Keratinocyte (primary cell): ENCODE measurements around the gene CUEDC1. TPM values are rescaled to one million over a fixed set of nuclear protein-coding genes. Genes with fewer than 3 reads are reported as not detected.

Experiments
- DNase-seq: peaks from one replicate; pipeline ENCODE4 v3.0.0-alpha.2; 2011; ENCODE audit warnings: low read depth, missing footprints, low spot score
- FAIRE-seq: peaks from 2 replicates; lab custom pipeline; 2011; peaks lifted over from hg19 to GRCh38; lab: Jason Lieb, UNC
- H2AFZ ChIP-seq: 2 replicates; pipeline ENCODE4 v1.6.0; 2012; ENCODE audit warnings: low read length, control low read depth, inconsistent platforms; ENCODE audit not compliant: control insufficient read depth
- H3K27ac ChIP-seq: 2 replicates; pipeline ENCODE4 v1.5.1; 2011; ENCODE audit warnings: low read length; ENCODE audit not compliant: control insufficient read depth, insufficient read depth
- H3K27me3 ChIP-seq: 3 replicates; pipeline ENCODE4 v1.6.0; 2011; ENCODE audit warnings: low read length; ENCODE audit not compliant: control insufficient read depth, insufficient read depth; ENCODE audit errors: extremely low read depth
- H3K36me3 ChIP-seq, 2 experiments: 2 replicates in 1 of 2; 3 replicates in 1 of 2; pipeline ENCODE4 v1.5.1; 2011; ENCODE audit warnings: low read length in 2 of 2, mild to moderate bottlenecking in 1 of 2; ENCODE audit not compliant: control insufficient read depth in 2 of 2, insufficient read depth in 2 of 2; ENCODE audit errors: extremely low read depth in 1 of 2
- H3K4me1 ChIP-seq: 3 replicates; pipeline ENCODE4 v1.5.1; 2011; ENCODE audit warnings: low read length; ENCODE audit not compliant: control insufficient read depth, insufficient read depth; ENCODE audit errors: extremely low read depth
- H3K4me2 ChIP-seq: 3 replicates; pipeline ENCODE4 v1.6.0; 2011; ENCODE audit warnings: low read depth, low read length; ENCODE audit not compliant: control insufficient read depth, insufficient read depth; ENCODE audit errors: extremely low read depth
- H3K4me3 ChIP-seq, 3 experiments: fragments of 200-600 bp in 1 of 3; sonication (generic) in 1 of 3; 2 replicates in 2 of 3; 3 replicates in 1 of 3; pipeline ENCODE4 v1.5.1; 2011 to 2016; ENCODE audit warnings: low read length in 3 of 3, mild to moderate bottlenecking in 3 of 3, control low read depth in 2 of 3, inconsistent platforms in 1 of 3, low read depth in 1 of 3, mixed read lengths in 1 of 3, mixed run types in 1 of 3, moderate library complexity in 1 of 3; ENCODE audit not compliant: control insufficient read depth in 2 of 3, insufficient read depth in 2 of 3; ENCODE audit errors: extremely low read depth in 1 of 3
- H3K79me2 ChIP-seq: 2 replicates; pipeline ENCODE4 v1.6.0; 2012; ENCODE audit warnings: low read length; ENCODE audit not compliant: control insufficient read depth, insufficient read depth
- H3K9ac ChIP-seq: 3 replicates; pipeline ENCODE4 v1.6.0; 2011; ENCODE audit warnings: low read length; ENCODE audit not compliant: control insufficient read depth, insufficient read depth; ENCODE audit errors: extremely low read depth
- H3K9me1 ChIP-seq: 3 replicates; pipeline ENCODE4 v1.6.0; 2011; ENCODE audit warnings: low read length; ENCODE audit not compliant: control insufficient read depth, insufficient read depth; ENCODE audit errors: extremely low read depth
- H3K9me3 ChIP-seq: 2 replicates; pipeline ENCODE4 v1.5.1; 2012; ENCODE audit warnings: low read depth, low read length; ENCODE audit not compliant: control insufficient read depth
- H4K20me1 ChIP-seq: 3 replicates; pipeline ENCODE4 v1.6.0; 2011; ENCODE audit warnings: low read length; ENCODE audit not compliant: control insufficient read depth, insufficient read depth; ENCODE audit errors: extremely low read depth
- CTCF ChIP-seq, 3 experiments: IDR thresholded peaks in 1 of 3; conservative IDR thresholded peaks in 1 of 3; optimal IDR thresholded peaks in 1 of 3; 2 replicates in 2 of 3; 3 replicates in 1 of 3; pipeline versions ENCODE3 to v1.5.1; 2011; ENCODE audit warnings: low read length in 3 of 3, mild to moderate bottlenecking in 3 of 3, moderate library complexity in 2 of 3, control low read depth in 1 of 3, inconsistent platforms in 1 of 3; ENCODE audit not compliant: insufficient read depth in 2 of 3; ENCODE audit errors: extremely low read depth in 1 of 3
- EZH2 ChIP-seq: IDR thresholded peaks from one replicate; pipeline ENCODE4 v1.6.1; 2012; ENCODE audit warnings: inconsistent platforms, mild to moderate bottlenecking, low read length, moderate library complexity
- dilution Hi-C: fragments of 300-500 bp; cut with MboI; formaldehyde crosslinking; loops from one replicate; pipeline ENCODE4 v1.7.0; 2020; ENCODE audit warnings: low sequenced_read_pairs; ENCODE audit not compliant: extremely low pct_ligation_motif_present
- polyA plus RNA-seq, 5 experiments: library from polyadenylated mRNA; depleted of rRNA in 3 of 5; stranded (reverse) in 3 of 5; stranded (forward) in 1 of 5; unstranded in 1 of 5; fragments of >200 nt; gene quantifications; 1 replicate in 1 of 5; 2 replicates in 3 of 5; 3 replicates in 1 of 5; pipeline versions ENCODE4 v1.2.1 to v1.2.3, GENCODE V29; 2011 to 2012; ENCODE audit warnings: missing spikeins in 2 of 5, low read depth in 1 of 5, low replicate concordance in 1 of 5

The CUEDC1 gene
- polyA plus RNA-seq, 1 donor (not counting 4 experiments of a cell fraction or from before 2014, with no cell fraction given), result 12.9 TPM

- Histone ChIP-seq H3K79me2 (peaks cover 11% of the 10 kb centered on the region), H2AFZ (no peak overlapping the region), H3K4me3 (no peak overlapping the region), H3K9ac (no peak overlapping the region), H3K36me3 (no peaks in the 10 kb centered on the region), H3K27me3 (no peaks in the 10 kb centered on the region), H3K4me1 (peaks cover 20% of the 10 kb centered on the region), H3K4me2 (no peak overlapping the region), H4K20me1 (no peaks in the 10 kb centered on the region), H3K27ac (no peak overlapping the region), H3K9me3 (no peaks in the 10 kb centered on the region), H3K9me1 (no peaks in the 10 kb centered on the region)
- dilution Hi-C loops, result no loop called here
- DNase-seq (no peak), FAIRE-seq (no peak)
- TF ChIP-seq EZH2 (no peak), CTCF (optimal IDR thresholded peaks at IDR 0.05 in 1 of 3, IDR thresholded peaks at IDR 0.05 in 1 of 3, conservative IDR thresholded peaks at IDR 0.05 in 1 of 3; ENCODE audit: extremely low read depth in 1 of 3, insufficient read depth in 2 of 3, low read length in 3 of 3) (no peak)
These were observed 101.5 kb downstream of the CUEDC1 start for GRCh38 chr17:57853695-57854094.

- Histone ChIP-seq H4K20me1 (no peaks in the 10 kb centered on the region), H2AFZ (no peak overlapping the region), H3K36me3 (no peaks in the 10 kb centered on the region), H3K27ac (no peak overlapping the region), H3K9me3 (no peaks in the 10 kb centered on the region), H3K9ac (no peak overlapping the region), H3K79me2 (peaks cover 19% of the 10 kb centered on the region), H3K4me3 (no peak overlapping the region), H3K4me2 (no peak overlapping the region), H3K4me1 (peaks cover 23% of the 10 kb centered on the region), H3K9me1 (no peaks in the 10 kb centered on the region), H3K27me3 (no peaks in the 10 kb centered on the region)
- FAIRE-seq (no peak), DNase-seq (no peak)
- TF ChIP-seq EZH2, result no peak
- TF ChIP-seq CTCF (optimal IDR thresholded peaks at IDR 0.05 in 1 of 3, IDR thresholded peaks at IDR 0.05 in 1 of 3, conservative IDR thresholded peaks at IDR 0.05 in 1 of 3; ENCODE audit: extremely low read depth in 1 of 3, insufficient read depth in 2 of 3, low read length in 3 of 3), result no peak
- dilution Hi-C loops, result no loop called here
These were observed 102.3 kb downstream of the CUEDC1 start for GRCh38 chr17:57852955-57853328.
